ENCODE results near the gene GRIP2. TPM values are rescaled to one million over a fixed set of nuclear protein-coding genes. Genes with fewer than 3 reads are reported as not detected.

Gene GRIP2
- total RNA-seq, 1 donor from 2014 or later, result not detected

DNA sequence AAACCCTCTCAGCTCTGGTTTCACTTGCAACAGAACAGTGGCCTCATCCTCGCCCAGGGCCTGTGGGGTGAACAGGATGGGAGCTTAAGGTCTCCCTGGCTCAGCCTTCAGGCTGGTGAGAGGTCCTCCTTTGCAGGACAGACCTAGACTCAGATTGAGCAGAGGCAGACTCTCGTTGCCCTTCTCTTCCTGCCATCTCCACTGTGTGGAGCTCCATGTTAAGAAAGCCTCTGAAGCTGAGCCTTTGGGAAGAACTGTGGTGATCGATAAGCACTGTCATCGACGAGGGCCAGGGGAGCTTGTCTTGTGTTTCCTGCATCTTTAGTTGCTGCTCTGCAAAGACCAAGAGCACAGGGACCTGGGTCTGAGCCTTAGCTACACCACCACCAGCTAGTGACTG lies 37.8 kb upstream of the GRIP2 start:
- Histone ChIP-seq H3K4me3 (no peak overlapping the region), H3K27ac (no peak overlapping the region), H3K36me3 (no peaks in the 10 kb centered on the region), H3K9me3 (ENCODE audit: low read depth) (no peaks in the 10 kb centered on the region), H3K27me3 (no peaks in the 10 kb centered on the region), H3K79me2 (ENCODE audit: low read depth) (no peaks in the 10 kb centered on the region), H3F3A (ENCODE audit: low read depth) (no peaks in the 10 kb centered on the region), H2AFZ (replicated peaks) (no peak overlapping the region), H4K20me1 (ENCODE audit: low read depth) (no peaks in the 10 kb centered on the region), H3K4me1 (no peaks in the 10 kb centered on the region), H3K9ac (no peak overlapping the region), H3K4me2 (no peak overlapping the region)
- H3K4me1 Mint-ChIP-seq, result no peaks in the 10 kb centered on the region
- peaks cover under 1% of the 10 kb centered on the region for H3K36me3 Mint-ChIP-seq
- DNase-seq (ENCODE audit: low spot score), result no peak
- no peaks in the 10 kb centered on the region for H3K9me3 Mint-ChIP-seq
- peaks cover 14% of the 10 kb centered on the region for H3K27me3 Mint-ChIP-seq (ENCODE audit: insufficient read depth, low read depth)
- H3K4me3 Mint-ChIP-seq, result no peak overlapping the region
- no peak overlapping the region for H3K27ac Mint-ChIP-seq
- TF ChIP-seq, protein P1, sequence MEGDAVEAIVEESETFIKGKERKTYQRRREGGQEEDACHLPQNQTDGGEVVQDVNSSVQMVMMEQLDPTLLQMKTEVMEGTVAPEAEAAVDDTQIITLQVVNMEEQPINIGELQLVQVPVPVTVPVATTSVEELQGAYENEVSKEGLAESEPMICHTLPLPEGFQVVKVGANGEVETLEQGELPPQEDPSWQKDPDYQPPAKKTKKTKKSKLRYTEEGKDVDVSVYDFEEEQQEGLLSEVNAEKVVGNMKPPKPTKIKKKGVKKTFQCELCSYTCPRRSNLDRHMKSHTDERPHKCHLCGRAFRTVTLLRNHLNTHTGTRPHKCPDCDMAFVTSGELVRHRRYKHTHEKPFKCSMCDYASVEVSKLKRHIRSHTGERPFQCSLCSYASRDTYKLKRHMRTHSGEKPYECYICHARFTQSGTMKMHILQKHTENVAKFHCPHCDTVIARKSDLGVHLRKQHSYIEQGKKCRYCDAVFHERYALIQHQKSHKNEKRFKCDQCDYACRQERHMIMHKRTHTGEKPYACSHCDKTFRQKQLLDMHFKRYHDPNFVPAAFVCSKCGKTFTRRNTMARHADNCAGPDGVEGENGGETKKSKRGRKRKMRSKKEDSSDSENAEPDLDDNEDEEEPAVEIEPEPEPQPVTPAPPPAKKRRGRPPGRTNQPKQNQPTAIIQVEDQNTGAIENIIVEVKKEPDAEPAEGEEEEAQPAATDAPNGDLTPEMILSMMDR (IDR thresholded peaks at IDR 0.05), result no peak
- TF ChIP-seq EZH2phosphoT487 (IDR thresholded peaks at IDR 0.05) (no peak), EZH2 (IDR thresholded peaks at IDR 0.05) (no peak)

DNA sequence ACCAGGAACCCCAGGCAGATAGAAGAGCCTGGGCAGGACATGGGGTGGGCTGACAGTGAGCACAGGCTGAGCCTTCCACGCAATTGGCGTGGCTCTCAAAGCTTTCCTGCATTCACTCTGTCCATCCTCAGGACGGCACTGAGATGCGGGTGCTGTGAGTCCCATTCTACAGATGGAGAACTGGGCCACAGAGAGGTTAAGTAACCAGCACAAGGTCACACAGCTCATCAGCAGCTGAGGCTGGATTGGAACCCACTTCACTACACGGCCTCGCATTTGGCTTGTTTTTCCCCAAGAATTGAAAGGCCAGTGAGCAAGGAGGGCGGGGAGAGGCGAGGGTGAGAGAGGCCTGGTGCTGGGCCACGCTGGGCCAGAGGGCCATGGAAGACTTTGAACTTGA lies 36.0 kb upstream of the GRIP2 start:
- H3K36me3 ChIP-seq, result no peaks in the 10 kb centered on the region
- H2AFZ ChIP-seq (replicated peaks), result no peak overlapping the region
- no peaks in the 10 kb centered on the region for H3F3A ChIP-seq (ENCODE audit: low read depth)
- Mint-ChIP-seq H3K27ac (no peak overlapping the region), H3K4me3 (no peak overlapping the region), H3K4me1 (peaks cover 3% of the 10 kb centered on the region), H3K9me3 (peaks cover 3% of the 10 kb centered on the region), H3K36me3 (peaks cover 2% of the 10 kb centered on the region), H3K27me3 (ENCODE audit: insufficient read depth, low read depth) (peaks cover 13% of the 10 kb centered on the region)
- no peak for DNase-seq (ENCODE audit: low spot score)
- no peaks in the 10 kb centered on the region for H3K79me2 ChIP-seq (ENCODE audit: low read depth)
- no peaks in the 10 kb centered on the region for H3K9me3 ChIP-seq (ENCODE audit: low read depth)
- H3K4me3 ChIP-seq, result no peak overlapping the region
- no peak overlapping the region for H3K9ac ChIP-seq
- TF ChIP-seq EZH2 (IDR thresholded peaks at IDR 0.05), result no peak
- no peak for TF ChIP-seq EZH2phosphoT487 (IDR thresholded peaks at IDR 0.05)
- TF ChIP-seq, protein P1 (IDR thresholded peaks at IDR 0.05), result no peak
- H3K27ac ChIP-seq, result no peak overlapping the region
- H4K20me1 ChIP-seq (ENCODE audit: low read depth), result no peaks in the 10 kb centered on the region
- H3K4me1 ChIP-seq, result no peaks in the 10 kb centered on the region
- H3K27me3 ChIP-seq, result no peaks in the 10 kb centered on the region
- H3K4me2 ChIP-seq, result no peak overlapping the region

DNA sequence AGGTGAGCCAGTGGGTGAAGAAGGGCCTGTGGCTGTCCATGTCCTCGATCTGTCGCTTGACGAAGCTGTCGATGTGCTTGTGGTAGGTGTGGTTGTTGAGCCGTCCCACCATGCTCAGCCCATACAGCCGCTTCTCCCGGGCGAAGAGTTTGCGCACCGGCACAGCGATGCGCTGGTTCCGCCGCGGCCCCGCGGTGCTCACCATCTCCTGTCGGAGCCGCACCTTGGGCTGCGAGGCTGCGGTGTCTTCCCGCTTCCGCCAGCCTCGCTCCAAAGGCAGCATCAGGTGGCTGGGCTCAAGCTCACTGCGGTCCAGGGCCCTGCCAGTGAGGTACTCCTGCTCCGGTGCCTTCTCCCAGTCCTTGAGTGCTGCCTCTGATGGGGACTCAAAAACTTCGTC lies 34.0 kb upstream of the GRIP2 start:
- Histone ChIP-seq H3K9ac (no peak overlapping the region), H3K4me3 (no peak overlapping the region), H3K9me3 (ENCODE audit: low read depth) (no peaks in the 10 kb centered on the region), H3K36me3 (no peaks in the 10 kb centered on the region), H2AFZ (replicated peaks) (no peak overlapping the region), H4K20me1 (ENCODE audit: low read depth) (no peaks in the 10 kb centered on the region), H3K4me2 (no peak overlapping the region), H3F3A (ENCODE audit: low read depth) (no peaks in the 10 kb centered on the region), H3K27ac (no peak overlapping the region), H3K4me1 (no peaks in the 10 kb centered on the region), H3K79me2 (ENCODE audit: low read depth) (no peaks in the 10 kb centered on the region), H3K27me3 (no peaks in the 10 kb centered on the region)
- peaks cover 16% of the 10 kb centered on the region for H3K4me1 Mint-ChIP-seq
- H3K4me3 Mint-ChIP-seq, result no peak overlapping the region
- no peak overlapping the region for H3K27ac Mint-ChIP-seq
- TF ChIP-seq, protein P1 (IDR thresholded peaks at IDR 0.05), result no peak
- no peak for TF ChIP-seq EZH2phosphoT487 (IDR thresholded peaks at IDR 0.05)
- no peak for TF ChIP-seq EZH2 (IDR thresholded peaks at IDR 0.05)
- H3K36me3 Mint-ChIP-seq, result peaks cover 2% of the 10 kb centered on the region
- peaks cover 7% of the 10 kb centered on the region for H3K27me3 Mint-ChIP-seq (ENCODE audit: insufficient read depth, low read depth)
- no peak for DNase-seq (ENCODE audit: low spot score)
- peaks cover 3% of the 10 kb centered on the region for H3K9me3 Mint-ChIP-seq
